NCI-H1105 (cell line): Measurements from ENCODE around the gene CMTM3.

ENCODE experiments used
- DNase-seq: peaks from one replicate; lab custom pipeline; 2025; lab: John Stamatoyannopoulos, UW

CMTM3 gene

DNA sequence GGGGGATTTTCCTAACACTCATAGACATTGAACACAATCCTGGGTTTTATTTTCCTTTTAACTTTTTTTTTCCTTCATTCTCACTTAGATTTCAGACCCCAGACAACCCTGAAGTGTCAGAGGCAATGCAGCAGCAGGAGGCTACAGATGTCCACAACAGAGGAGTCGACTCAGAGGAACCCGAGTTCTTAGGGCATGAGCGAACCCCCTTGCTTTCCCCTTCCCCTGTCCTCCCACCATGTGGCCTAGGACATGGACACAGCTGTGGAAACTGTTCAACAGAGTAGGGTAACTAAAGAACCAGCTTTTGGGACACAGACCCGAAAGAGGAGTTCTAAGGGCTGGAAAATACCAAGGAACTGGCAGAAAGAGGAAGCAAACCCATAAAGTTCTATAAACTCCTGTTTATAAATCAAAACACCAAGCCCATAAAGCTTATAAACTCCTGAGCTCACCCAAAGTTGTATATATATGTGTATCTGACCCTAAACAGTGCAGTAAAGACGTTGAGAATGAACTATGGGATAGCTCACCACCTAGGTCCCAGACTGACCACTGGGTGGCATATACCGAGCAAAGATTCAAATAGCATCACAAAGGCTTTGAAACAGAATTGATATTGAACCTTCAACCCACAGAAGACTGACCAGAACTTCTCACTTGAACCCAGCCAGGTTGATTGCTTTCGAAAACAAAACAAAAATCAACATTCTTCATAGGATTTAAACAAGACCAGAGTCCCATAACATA is 58.1 kb downstream of the CMTM3 start:
- no peak for DNase-seq
